Gastrocnemius medialis (tissue), 4 donors: ENCODE measurements around the gene BMP7.

Experiments used
- POLR2A ChIP-seq, 2 donors: fragments of 450-650 bp; IDR thresholded peaks; one replicate each; pipeline ENCODE4 v1.6.1; 2017; ENCODE audit warnings: antibody characterized with exemption in 2 of 2, mild to moderate bottlenecking in 2 of 2, moderate library complexity in 2 of 2
- TF ChIP-seq, protein P1 (sequence below), 5 experiments: fragments of 450-650 bp in 3 of 5; fragments of 200-600 bp in 2 of 5; sonication (generic) in 2 of 5; IDR thresholded peaks in 4 of 5; conservative IDR thresholded peaks in 1 of 5; 1 replicate in 4 of 5; 2 replicates in 1 of 5; pipeline ENCODE4 v1.5.1; 2016 to 2019; ENCODE audit warnings: antibody characterized with exemption in 5 of 5, mild to moderate bottlenecking in 3 of 5, moderate library complexity in 3 of 5

DNA sequence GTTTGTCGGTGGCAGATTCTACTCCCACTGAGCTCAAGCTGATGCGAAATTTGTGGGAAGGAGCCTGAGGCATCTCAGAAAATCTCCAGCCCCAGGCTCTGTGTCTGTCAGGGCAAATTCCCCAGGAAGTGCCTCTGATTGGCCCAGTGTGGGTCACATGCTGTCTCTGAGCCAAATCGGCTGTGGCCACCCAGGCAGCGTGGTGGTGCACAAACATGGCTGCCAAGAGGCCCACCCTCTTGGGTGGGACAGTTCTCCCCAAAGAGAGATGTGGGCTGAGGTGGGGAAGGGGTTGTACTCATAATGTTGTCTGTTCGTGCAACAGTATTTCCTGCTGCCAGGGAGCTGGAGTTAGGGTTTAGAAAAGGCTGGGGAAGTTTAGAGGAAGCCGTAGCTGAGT lies 130.6 kb downstream of the BMP7 start:
- TF ChIP-seq, protein P1, sequence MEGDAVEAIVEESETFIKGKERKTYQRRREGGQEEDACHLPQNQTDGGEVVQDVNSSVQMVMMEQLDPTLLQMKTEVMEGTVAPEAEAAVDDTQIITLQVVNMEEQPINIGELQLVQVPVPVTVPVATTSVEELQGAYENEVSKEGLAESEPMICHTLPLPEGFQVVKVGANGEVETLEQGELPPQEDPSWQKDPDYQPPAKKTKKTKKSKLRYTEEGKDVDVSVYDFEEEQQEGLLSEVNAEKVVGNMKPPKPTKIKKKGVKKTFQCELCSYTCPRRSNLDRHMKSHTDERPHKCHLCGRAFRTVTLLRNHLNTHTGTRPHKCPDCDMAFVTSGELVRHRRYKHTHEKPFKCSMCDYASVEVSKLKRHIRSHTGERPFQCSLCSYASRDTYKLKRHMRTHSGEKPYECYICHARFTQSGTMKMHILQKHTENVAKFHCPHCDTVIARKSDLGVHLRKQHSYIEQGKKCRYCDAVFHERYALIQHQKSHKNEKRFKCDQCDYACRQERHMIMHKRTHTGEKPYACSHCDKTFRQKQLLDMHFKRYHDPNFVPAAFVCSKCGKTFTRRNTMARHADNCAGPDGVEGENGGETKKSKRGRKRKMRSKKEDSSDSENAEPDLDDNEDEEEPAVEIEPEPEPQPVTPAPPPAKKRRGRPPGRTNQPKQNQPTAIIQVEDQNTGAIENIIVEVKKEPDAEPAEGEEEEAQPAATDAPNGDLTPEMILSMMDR (IDR thresholded peaks at IDR 0.05 in 4 of 5, conservative IDR thresholded peaks at IDR 0.05 in 1 of 5) = no peak
- TF ChIP-seq POLR2A (IDR thresholded peaks at IDR 0.05) = no peak
